HG02678 (cell line): ENCODE data around the gene CD200R1.

Experiments
- ATAC-seq: cut with Tn5 transposase; IDR thresholded peaks from one replicate; pipeline ENCODE4 v1.9.1; 2021; ENCODE audit warnings: mild to moderate bottlenecking, moderate library complexity; ENCODE audit not compliant: unreplicated experiment

The CD200R1 gene, protein sequence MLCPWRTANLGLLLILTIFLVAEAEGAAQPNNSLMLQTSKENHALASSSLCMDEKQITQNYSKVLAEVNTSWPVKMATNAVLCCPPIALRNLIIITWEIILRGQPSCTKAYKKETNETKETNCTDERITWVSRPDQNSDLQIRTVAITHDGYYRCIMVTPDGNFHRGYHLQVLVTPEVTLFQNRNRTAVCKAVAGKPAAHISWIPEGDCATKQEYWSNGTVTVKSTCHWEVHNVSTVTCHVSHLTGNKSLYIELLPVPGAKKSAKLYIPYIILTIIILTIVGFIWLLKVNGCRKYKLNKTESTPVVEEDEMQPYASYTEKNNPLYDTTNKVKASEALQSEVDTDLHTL

GRCh38 chr3:112974894-112975293, at the start of gene CD200R1:
TSS of gene CD200R1 (minus strand) at chr3:112975103. CDS start at chr3:112974857, 246 bp downstream.
- no peak for ATAC-seq

DNA sequence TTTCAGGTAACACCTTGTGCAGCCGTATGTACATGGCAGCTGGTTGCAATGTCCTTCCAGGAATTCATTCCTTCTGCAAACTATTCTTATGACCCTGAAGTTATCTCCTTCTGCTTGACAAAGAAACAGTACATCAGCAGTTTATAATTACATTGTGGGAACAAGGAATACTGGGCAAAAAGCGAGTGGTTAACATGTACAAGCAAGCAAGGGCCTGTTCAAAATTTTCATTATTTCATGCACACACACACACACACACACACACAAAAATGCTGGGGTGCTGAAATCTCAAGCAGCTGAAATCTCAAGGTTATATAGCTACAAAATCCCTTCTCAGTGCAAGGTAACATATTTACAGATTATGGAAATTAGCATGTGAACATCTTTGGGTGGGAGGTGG, 46.6 kb upstream of the CD200R1 start:
- ATAC-seq, result no peak

DNA sequence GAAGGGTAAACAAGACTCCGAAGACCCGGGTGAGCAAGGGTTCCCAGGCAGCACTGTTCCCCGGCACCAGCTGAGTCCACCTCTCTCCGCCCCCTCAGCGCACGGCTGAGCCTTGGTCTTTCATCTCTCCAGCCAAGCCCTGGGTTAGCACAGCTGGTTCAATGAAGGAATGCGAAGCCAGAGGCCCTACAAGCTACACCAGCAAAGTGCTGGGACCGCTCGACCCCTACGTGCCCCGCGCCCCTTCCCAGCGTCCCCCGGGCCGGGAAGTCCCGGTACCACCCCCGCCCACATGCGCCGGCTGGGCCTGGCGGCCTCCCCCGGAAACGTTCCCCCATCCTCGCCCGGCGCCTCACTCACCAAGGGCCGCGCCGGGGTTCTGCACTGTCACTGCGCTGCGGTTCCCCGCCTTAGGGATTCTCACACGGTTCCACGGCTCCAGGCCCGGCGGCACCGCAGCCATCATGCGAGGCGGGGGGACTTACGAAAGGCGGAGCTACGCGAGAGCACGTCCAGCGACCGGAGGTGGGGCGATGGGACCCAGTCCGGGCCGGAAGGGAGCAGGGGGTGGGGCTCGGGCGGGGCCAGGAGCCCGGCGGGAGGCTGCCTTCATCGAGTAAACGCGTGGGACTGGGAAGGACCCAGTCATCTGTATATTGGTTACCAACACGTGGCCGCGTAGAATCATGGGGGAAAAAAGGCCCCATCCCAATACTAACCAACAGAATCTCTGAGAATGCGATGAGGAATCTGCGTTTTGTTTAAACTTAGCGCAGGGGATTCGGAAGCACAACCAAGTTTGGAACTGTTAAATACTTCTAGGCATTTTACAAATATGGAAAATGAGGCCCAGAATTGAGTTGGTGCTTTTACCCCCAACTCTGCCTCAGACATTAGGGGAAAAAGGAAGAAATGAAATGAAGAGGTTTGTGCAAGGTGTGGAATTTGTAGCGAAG, 44.6 kb upstream of the CD200R1 start:
- peak; percentile 94 for ATAC-seq

GRCh38 chr3:113018536-113019181, 43.8 kb upstream of the CD200R1 start:
- ATAC-seq, result no peak

DNA sequence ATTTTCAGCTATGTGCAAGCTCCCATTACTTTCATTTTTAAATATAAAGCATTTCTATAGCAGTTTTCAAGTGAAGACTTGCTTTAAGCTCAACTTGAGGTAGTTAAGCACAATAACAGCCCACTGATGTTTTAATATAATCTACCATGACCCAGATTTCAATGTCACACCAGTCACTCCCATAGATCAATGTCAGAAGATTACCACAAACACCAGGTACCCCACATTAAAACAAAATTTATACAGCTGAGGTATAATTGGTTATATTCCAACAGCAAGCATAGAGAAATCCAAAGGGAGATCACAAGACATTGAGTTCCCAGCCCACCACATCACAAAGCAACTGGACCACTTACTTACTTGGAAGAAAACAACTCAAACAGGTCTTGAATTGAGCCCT, 38.7 kb upstream of the CD200R1 start:
- no peak for ATAC-seq

- no peak for ATAC-seq
These were observed 33.2 kb upstream of the CD200R1 start for GRCh38 chr3:113008117-113008516.

DNA sequence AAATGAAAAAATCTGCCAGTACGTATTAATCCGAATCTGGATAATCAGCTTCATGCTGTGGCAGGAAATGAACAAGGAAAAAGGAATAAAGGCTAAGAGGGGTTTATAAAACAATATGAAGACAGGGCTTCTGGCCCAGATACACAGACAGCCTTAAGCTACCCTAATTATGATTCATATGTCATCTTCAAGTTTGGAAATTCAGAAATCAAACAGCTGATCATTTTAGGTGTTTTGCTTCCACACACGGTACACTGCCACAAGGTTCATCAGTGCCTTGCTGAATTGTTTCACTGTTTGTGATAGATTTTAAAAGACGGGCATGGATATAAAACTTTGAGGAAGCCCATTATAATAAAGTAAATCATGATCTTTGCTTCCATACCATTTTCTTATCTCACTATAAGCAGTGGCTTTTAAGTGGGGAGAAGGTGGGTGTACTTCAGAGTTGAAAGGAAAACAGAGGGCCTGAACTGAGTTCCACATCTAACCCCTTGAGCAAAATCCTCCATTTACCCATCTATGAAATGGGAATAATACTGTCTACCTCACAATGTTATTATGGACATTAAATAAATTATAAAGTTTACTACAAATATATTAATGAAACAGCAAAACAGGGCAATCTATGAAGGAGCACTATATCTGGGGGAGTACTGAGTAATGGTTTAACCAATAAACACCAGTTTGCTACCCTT, 31.6 kb upstream of the CD200R1 start:
- no peak for ATAC-seq

- ATAC-seq, result no peak
These were observed 30.7 kb upstream of the CD200R1 start for GRCh38 chr3:113005611-113006010.

- ATAC-seq, result no peak
These were observed 27.8 kb upstream of the CD200R1 start for GRCh38 chr3:113002679-113003078.

DNA sequence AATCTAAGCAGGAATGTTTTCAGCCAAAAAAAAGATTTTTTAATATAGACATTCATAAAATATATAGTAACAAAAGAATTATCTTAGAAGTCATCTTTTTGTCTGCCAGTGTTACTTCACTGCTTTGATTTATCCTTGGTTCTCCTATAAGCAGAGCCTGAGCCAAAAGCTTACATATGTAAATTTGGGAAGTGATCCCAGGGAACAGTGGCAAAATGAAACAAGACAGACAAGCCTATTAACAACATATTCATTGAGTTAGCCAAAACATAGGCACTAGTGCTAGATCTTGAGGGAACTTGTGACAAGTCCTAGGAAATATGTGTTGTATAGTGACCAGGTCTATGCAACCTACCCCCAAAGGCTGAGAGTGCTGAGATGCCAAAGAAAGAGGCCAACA, 27.1 kb upstream of the CD200R1 start:
- no peak for ATAC-seq

- ATAC-seq, result no peak
These were observed 25.8 kb upstream of the CD200R1 start for GRCh38 chr3:113000691-113001090.

- no peak for ATAC-seq
These were observed 20.9 kb upstream of the CD200R1 start for GRCh38 chr3:112995800-112996199.

GRCh38 chr3:112990672-112991602, 16.0 kb upstream of the CD200R1 start, which contains the start of gene GTPBP8:
TSS of gene GTPBP8 (plus strand) at chr3:112990984. CDS start at chr3:112991000, 16 bp downstream.
- ATAC-seq, result peak; percentile 94

GRCh38 chr3:112987710-112988334, 12.9 kb upstream of the CD200R1 start:
- no peak for ATAC-seq

DNA sequence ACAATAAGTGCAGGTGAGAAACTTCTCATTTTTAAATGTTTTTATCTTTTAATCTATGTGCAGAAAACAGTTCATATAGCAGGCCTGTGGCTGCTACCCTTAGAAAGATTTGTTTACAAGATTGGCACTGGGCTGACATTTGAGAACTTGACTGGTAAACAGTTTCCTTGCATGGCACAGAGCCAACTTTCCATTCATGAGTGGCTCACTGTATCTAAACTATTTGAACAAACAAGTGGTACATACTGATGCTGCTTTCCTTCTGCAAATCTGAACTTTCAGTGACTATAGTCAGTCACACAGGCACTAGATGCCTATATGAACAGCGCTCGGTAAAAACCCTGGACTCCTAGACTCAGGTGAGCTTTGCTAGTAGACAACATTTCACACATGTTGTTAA, 9.6 kb upstream of the CD200R1 start:
- ATAC-seq, result peak; percentile 49

DNA sequence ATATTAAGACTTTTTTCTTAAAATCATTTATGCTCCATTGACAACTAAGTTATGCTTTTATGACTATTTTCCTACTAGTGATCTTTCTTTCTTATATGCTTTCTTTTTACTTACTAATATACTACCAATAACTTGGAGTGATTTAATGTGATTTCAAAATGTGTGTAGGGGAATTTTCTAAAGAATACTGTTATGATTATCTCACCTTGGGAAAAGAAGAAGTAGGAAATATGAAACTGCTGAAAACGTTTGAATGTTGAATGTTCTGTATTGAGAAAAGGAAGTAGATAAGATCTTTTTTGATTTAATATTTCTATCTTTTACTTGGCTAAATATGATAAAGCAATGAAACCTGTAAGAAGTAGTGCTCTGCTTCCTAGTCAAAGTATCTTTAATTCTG, 7.8 kb upstream of the CD200R1 start:
- ATAC-seq, result no peak

DNA sequence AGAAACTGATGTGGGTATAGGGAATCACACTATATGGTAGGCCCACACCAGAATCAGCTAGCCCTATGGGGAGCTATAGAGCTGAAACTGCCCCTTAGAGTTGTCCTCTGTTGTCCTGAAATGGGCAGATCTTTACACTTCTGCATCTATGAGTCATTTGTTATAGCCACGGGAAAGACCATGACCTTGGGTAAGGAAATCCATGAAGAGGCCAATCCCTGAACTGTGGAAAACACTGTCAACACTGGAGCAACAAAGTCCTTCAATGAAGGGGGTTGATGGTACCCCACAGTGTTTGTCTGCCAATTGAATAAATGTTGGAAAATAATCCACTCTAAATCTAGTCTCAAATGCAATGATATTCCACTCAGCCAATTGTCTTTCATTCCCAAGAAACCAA, 5.2 kb upstream of the CD200R1 start:
- ATAC-seq, result no peak

DNA sequence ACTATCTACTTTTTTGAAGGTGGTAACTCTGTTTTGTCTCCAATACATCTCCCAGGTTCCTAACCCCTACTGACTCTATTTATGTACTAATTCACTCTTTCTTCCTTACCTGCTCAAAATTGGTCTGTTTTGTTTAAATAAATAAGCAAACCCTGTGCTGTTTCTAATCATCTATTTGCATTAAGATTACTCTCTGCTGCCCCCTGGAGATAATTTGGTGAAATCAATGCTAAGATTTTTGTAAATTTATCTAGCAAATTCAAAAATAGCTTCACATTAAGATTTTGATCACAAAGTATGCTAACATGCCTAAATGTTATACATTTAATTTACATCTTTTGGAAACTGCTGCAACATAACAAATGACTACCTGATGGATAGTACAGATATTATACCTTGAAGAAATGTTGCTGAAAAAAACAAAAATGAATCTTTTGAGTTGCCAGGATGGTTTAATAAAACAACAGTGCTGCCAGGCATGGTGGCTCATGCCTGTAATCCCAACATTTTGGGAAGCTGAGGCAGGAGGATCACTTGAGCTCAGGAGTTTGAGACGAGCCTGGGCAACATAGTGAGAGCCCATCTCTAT, 4.4 kb upstream of the CD200R1 start:
- no peak for ATAC-seq

DNA sequence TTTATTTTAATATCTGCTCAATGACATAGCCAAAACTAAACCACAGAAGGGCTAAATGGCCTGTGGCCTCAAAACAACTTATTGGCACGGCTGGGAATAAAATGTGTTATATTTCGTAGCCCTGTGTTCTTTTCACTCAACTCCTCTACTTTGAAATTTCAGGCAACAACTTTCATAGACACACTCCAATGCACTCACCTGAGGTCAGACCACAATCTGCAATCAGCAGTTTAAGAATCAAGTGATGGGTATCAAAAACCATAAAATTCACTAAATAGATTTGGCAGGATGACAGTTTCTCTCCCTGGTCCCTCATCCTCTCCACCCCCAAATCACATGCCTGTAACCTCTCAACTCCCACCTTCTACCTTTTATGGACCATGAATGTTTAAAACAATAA, 2.0 kb upstream of the CD200R1 start:
- ATAC-seq, result no peak
